ENCODE data around the gene KANK2.

KANK2 gene

GRCh38 chr19:11197291-11198174 lies at the start of gene KANK2:
TSS of gene KANK2 (minus strand) at chr19:11197545. CDS start at chr19:11194511, 3,034 bp downstream.
- peak; percentile 85 for DNase-seq

GRCh38 chr19:11246941-11247340 lies 49.6 kb upstream of the KANK2 start:
- no peak for DNase-seq

DNA sequence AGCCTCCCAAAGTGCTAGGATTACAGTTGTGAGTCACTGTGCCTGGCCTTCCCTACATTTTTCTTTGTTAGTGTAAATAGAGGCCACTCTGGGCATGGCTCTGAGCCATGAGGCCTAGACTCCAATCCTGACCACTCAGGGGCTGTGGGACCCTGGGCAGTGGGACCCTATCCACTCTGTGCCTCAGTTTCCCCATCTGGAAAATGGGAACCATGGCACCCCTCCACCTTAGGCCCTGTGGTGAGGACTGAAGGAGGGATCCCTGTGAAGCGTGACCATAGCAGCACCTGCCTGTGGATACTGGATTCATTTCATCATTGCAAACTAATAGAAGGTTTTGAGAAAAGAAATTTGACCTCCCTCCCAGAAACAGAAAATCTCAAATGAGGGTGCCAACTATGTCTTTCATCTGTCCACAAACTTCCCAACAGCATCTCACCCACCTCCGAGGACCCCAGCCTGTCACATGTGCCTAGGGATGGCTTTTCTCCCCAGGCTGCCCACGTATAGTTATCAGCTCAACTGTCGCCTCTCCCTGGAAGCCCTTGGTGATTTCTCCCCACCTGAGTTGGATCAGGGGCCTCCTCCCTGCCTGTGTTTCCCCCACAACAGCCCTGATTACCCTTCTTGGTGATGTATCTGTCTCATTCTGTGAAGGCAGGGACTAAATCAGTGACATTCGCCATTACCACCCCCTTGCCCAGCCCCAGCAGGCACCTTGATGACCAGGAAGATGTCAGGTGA lies 47.7 kb upstream of the KANK2 start:
- DNase-seq, result no peak

DNA sequence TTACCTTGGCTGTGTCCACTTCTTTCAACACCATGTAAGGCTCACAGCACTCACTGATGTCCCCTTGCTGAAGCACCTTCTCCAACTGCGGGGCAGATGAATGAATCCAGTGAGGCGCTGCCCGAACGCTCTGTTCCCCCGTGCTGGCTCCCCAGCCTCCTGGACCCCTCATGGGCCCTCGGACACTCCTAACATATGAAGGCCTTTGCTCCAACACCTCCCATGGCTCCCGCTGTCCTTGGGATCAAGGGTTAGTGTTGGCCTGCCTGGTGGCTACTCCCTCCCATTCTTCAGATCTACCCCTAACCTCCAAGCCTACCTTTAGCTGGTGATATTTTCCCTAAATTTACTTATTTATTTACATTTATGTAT lies 46.4 kb upstream of the KANK2 start:
- DNase-seq, result no peak

DNA sequence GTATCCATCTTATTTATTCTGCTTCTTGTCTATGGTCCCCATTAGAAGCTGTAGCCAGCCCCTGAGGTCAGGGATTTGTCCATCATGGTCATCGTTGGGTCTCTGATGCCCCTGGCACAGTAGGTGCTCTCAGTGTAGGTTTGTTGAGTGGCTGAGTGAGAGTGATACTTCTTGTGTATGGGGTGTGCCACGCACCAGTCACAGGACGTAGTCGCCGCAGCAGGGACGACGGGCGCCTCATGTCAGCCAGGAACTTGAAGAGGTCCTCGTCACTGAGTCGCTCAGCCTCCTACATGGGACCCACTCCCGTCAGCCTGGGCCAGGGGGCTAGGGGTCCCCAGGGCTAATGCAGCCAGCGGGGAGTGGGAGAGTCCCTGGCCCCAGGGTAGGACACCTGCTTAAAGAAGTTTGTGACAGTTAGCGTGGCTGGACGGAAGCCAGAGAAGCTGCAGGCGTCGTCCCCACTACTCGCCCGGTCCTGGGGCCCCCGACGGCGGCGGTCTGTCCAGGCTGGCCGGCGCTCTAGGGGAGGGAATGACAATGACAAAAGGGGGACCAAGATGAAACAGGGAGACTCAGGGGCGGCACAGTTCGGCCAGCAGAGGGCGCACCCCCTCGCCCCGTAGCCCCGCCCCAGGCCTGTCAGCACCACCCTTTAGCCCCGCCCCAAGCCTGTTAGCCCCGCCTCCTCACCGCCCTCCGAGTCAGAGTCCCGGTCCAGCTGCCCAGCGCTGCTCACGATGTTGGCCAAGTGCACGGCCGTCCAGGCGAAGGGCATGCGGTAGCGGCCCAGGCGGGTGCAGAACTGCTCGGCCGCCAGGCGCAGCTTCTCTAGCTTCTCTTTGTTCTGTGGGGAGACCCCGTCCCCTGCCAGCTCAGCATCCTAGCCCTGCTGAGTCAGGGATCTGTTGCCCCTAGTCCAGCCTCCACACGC lies 45.8 kb upstream of the KANK2 start:
- DNase-seq, result peak; percentile 78

GRCh38 chr19:11242025-11242424 lies 44.7 kb upstream of the KANK2 start:
- DNase-seq, result no peak

GRCh38 chr19:11240008-11240444 lies 42.7 kb upstream of the KANK2 start:
- no peak for DNase-seq

DNA sequence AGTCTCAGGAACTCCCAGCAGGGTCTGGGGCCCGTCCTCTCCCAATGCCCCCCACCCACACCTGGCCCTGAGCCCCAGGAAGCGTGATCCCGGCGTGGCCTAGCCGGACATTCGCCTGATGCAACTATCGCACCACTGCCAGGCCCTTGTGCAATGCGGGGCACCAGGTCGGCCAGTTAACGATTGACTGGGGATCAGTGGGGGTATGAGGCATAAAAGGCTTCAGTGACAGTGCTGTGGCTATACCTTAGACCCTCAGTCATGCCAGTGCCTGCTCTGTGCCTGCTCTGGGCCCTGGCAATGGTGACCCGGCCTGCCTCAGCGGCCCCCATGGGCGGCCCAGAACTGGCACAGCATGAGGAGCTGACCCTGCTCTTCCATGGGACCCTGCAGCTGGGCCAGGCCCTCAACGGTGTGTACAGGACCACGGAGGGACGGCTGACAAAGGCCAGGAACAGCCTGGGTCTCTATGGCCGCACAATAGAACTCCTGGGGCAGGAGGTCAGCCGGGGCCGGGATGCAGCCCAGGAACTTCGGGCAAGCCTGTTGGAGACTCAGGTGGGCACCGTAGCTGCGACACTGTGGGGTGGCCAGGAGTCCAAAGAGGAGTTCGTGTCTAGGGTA lies 42.1 kb upstream of the KANK2 start, which contains the start of gene ANGPTL8:
TSS of gene ANGPTL8 (plus strand) at position 243 of the 624 bp plus-strand sequence. CDS start at position 262, 19 bp downstream.
- DNase-seq, result no peak

GRCh38 chr19:11238781-11239376 lies 41.5 kb upstream of the KANK2 start:
- no peak for DNase-seq

DNA sequence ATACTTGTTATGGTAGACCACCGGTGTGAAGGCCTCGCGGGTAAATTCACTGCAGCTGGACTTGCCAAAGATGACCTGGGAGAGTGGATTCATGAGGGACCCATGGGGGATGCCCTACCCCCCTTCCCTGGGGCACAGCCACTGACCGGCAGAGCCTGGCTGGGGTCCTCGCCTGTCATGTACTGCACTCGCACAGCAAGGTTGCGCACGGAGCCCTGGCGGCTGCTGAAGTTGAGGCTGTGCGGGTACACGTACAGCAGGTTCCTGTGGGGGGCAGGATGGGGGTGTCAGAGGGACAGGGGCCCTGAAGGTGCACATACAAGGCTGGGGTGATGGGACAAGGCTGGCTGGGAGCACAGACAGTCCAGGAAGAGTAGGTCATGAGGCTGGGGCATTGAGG lies 40.7 kb upstream of the KANK2 start:
- no peak for DNase-seq

GRCh38 chr19:11237321-11237720 lies 40.0 kb upstream of the KANK2 start:
- no peak for DNase-seq

- no peak for DNase-seq
Measured at GRCh38 chr19:11236324-11237301, 39.3 kb upstream of the KANK2 start.

DNA sequence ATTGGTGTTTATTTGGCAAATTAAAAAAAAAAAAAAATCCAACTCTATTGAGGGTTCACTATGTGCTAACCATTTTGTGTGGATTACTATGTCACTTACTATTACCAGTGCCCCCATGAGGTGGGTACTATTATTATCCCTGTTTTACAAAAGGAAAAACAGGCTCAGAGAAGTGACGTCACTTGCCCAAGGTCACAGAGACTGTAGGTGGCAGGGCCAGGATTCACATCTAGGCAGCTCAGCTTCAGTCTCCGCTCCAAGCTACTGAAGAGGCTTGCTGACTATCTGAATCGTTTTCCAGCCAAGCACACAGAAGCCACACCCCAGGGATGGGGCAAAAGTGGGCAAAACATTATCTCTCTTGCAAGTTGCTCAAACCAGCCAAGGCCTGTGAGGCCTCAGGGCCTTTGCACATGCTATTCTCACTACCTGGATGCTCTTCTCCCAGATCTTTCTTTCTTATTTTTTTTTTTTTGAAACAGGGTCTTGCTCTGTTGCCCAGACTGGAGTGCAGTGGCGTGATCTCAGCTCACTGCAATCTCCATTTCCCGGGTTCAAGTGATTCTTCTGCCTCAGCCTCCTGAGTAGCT lies 37.2 kb upstream of the KANK2 start:
- DNase-seq, result no peak

DNA sequence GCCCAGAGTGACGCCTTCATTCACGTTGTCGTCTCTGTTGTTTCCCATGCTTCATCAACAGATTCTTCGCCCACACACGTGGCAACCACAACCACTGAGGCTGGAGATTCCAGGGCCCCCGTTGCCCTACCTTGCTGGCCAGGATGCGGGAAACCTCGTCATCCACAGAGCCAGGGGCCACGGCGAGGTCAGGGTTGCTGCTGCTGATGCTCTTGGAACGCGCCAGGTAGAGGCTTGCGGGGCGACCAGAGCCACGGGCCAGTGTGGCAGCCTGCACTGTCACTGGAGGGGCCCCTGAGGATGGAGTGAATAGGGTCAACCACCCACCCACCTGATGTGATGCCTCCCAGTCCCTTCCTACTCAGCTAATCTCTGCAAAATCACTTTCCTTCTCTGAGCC lies 35.7 kb upstream of the KANK2 start:
- no peak for DNase-seq

DNA sequence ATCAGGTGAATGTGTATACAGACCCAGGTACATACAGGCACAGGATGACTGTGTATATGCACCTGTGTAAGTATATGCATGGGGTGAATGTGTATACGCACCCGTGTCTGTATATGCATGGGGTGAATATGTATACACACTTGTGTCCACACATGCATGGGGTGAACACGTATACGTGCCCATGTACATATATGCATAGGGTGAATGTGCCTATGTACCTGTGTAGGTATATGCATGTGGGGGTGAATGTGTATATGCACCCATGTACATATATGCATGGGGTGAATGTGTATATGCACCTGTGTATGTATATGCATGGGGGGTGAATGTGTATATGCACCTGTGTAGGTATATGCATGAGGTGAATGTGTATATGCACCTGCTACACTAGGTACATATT lies 35.2 kb upstream of the KANK2 start:
- DNase-seq, result no peak

- no peak for DNase-seq
Measured at GRCh38 chr19:11230621-11231386, 33.5 kb upstream of the KANK2 start.

DNA sequence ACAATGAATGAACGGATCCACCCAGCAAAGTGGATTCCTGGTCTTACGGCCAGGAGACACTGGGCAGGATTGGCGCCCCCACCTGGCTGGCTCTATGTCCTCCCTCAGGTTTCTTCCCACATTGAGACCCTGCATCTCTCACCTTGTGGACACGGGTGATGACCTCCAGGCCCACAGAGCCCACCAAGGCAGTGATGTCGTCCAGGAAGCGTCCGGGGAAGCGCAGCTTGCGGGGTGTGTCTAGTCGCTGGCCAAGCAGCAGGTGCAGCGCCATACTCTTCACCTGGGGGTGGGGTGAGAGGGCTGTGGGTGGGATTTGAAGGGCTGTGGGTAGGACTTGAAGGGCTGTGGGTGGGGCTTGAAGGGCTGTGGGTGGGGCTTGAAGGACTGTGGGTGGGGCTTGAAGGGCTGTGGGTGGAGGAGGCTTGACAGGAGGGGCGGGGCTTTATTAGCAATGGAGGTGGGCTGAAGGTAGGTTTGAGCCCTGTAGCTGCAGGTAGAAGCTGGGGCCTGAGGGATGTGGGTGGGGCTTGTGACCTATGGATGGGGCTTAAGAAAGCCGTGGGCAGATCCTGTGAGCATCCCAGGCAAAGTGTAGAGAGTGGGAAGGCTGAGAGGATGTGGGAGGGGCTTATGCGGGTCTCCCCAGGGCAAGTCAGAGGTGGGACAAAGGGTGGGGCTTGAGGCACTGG lies 30.0 kb upstream of the KANK2 start:
- DNase-seq, result no peak

DNA sequence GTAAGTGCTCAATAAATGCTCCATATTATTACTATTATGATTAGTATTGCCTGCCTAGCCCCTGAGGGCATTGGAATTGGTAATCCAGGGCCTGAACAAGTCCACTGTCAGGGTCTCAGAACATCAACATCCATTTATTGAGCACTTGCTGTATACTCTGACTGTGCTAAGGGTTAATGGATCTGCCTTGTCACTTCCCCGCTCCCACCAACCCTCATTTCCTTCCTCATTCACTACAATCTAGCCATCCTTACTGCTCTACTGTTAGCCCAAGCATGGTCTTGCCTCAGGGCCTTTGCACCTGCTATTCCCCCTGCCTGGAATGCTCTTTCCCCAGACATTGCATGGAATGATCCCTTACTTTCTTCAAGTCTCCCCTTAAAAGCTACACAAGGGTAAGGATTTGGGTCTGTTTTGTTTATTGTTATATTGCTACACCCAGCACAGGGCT lies 29.4 kb upstream of the KANK2 start:
- DNase-seq, result no peak

DNA sequence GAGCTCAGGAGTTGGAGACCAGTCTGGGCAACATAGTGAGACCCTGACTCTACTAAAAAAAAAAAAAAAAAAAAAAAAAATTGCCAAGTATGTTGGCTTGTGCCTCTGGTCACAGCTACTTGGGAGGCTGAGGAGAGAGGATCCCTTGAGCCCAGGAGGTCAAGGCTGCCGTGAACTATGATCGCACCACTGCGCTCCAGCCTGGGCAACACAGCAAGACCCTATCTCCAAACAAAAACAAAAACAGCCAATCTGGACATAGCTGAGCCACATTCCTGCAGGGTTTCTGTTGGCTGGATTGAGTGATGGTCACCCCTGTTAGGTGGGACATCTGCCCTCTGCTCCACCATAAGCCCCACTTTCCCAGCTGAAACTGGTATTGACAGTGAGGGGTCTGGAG lies 28.5 kb upstream of the KANK2 start:
- DNase-seq, result no peak
